ENCODE results near the gene PCDHA8. TPM values are rescaled to one million over a fixed set of nuclear protein-coding genes. Genes with fewer than 3 reads are reported as not detected.
A peak's percentile ranks its signal among the peaks of the same experiment; 100 is the strongest.
"Not testable (repeated sequence)": the region's sequence is repeated elsewhere in the genome, so short reads cannot be mapped to it uniquely, and the experiment has no call there.

PCDHA8 gene
- total and polyA plus RNA-seq, 2 of the 13 experiments (the other 11 are each of a cell fraction or from before 2014, with no cell fraction given) = 0.03 to 0.11 TPM

- H4K20me1 ChIP-seq (ENCODE audit: insufficient read depth, low read length); DNase-seq (ENCODE audit: low spot score); BruUV-seq (replicated peaks); H3K9me3 ChIP-seq (ENCODE audit: low read length); ATAC-seq; in situ Hi-C loops (cut with HindIII; ENCODE audit: extremely low pct_ligation_motif_present, low pct_unique_long_range_greater_than_20kb); intact Hi-C loops (cut with micrococcal nuclease; ENCODE audit: unreplicated experiment); H3K79me2 ChIP-seq (ENCODE audit: insufficient read depth, low read length); FAIRE-seq; H3K36me3 ChIP-seq (replicated peaks in 1 of 2; ENCODE audit: control insufficient read depth in 1 of 2, insufficient read depth in 2 of 2, low read length in 2 of 2); H3K27ac ChIP-seq (ENCODE audit: extremely low read length, insufficient read depth, low read length); CTCF ChIA-PET (ENCODE audit: low intra/inter-chr PET ratio, low total read pairs); H3K9ac ChIP-seq (ENCODE audit: insufficient read depth, low read depth, low read length); H3K27me3 ChIP-seq (ENCODE audit: control insufficient read depth in 1 of 2, insufficient read depth in 2 of 2, low read length in 2 of 2); H2AFZ ChIP-seq (ENCODE audit: low read length); H3K4me2 ChIP-seq (ENCODE audit: low read depth, low read length); H3K4me3 ChIP-seq (replicated peaks in 1 of 3; ENCODE audit: insufficient read depth in 1 of 3, low read depth in 2 of 3, low read length in 3 of 3); H3K4me1 ChIP-seq (ENCODE audit: insufficient read depth, low read length); POLR2A ChIA-PET: not testable (repeated sequence)
- TF ChIP-seq DNMT1 (CRISPR knock-in tag; IDR thresholded peaks at IDR 0.05) = 0 out of 2 replicates have a peak, but pooled peaks have one; percentile 16
- WGBS (ENCODE audit: low lambda C conversion rate) = 90% methylated on average over 80 of the region's 80 CpGs
Measured at GRCh38 chr5:140876541-140877261, 35.7 kb downstream of the PCDHA8 start.

DNA sequence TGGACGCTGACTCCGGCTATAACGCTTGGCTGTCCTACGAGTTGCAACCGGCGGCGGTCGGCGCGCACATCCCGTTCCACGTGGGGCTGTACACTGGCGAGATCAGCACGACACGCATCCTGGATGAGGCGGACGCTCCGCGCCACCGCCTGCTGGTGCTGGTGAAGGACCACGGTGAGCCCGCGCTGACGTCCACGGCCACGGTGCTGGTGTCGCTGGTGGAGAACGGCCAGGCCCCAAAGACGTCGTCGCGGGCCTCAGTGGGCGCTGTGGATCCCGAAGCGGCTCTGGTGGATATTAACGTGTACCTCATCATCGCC is 36.2 kb downstream of the PCDHA8 start:
- no peak for FAIRE-seq
- H3K9ac ChIP-seq (ENCODE audit: insufficient read depth, low read depth, low read length) = no peak overlapping the region
- ChIA-PET CTCF (ENCODE audit: low intra/inter-chr PET ratio, low total read pairs) (no interaction called here), POLR2A (no interaction called here)
- H3K79me2 ChIP-seq (ENCODE audit: insufficient read depth, low read length) = no peaks in the 10 kb centered on the region
- no peaks in the 10 kb centered on the region for H3K27me3 ChIP-seq (ENCODE audit: control insufficient read depth in 1 of 2, insufficient read depth in 2 of 2, low read length in 2 of 2)
- no peak overlapping the region for H3K4me3 ChIP-seq (replicated peaks in 1 of 3; ENCODE audit: insufficient read depth in 1 of 3, low read depth in 2 of 3, low read length in 3 of 3)
- H3K4me1 ChIP-seq (ENCODE audit: insufficient read depth, low read length) = no peaks in the 10 kb centered on the region
- no peak overlapping the region for H2AFZ ChIP-seq (ENCODE audit: low read length)
- WGBS (ENCODE audit: low lambda C conversion rate) = no CpG with 5 or more reads among the region's 37 CpGs
- ATAC-seq = no peak
- H3K4me2 ChIP-seq (ENCODE audit: low read depth, low read length) = no peak overlapping the region
- DNase-seq (ENCODE audit: low spot score) = no peak
- no TSS peak for BruUV-seq (replicated peaks)
- no peaks in the 10 kb centered on the region for H3K9me3 ChIP-seq (ENCODE audit: low read length)
- H3K27ac ChIP-seq (ENCODE audit: extremely low read length, insufficient read depth, low read length) = no peak overlapping the region
- in situ Hi-C loops (cut with HindIII; ENCODE audit: extremely low pct_ligation_motif_present, low pct_unique_long_range_greater_than_20kb) (no loop called here), intact Hi-C loops (cut with micrococcal nuclease; ENCODE audit: unreplicated experiment) (no loop called here)
- no peaks in the 10 kb centered on the region for H3K36me3 ChIP-seq (replicated peaks in 1 of 2; ENCODE audit: control insufficient read depth in 1 of 2, insufficient read depth in 2 of 2, low read length in 2 of 2)
- H4K20me1 ChIP-seq (ENCODE audit: insufficient read depth, low read length) = no peaks in the 10 kb centered on the region
- TF ChIP-seq KDM4B (CRISPR knock-in tag; IDR thresholded peaks at IDR 0.05) (no peak), ZBTB37 (CRISPR knock-in tag; IDR thresholded peaks at IDR 0.05) (no peak), KIAA2018 (CRISPR knock-in tag; IDR thresholded peaks at IDR 0.05; ENCODE audit: borderline replicate concordance) (no peak), ZNF7 (CRISPR knock-in tag; IDR thresholded peaks at IDR 0.05) (no peak)
- TF ChIP-seq, protein P1, sequence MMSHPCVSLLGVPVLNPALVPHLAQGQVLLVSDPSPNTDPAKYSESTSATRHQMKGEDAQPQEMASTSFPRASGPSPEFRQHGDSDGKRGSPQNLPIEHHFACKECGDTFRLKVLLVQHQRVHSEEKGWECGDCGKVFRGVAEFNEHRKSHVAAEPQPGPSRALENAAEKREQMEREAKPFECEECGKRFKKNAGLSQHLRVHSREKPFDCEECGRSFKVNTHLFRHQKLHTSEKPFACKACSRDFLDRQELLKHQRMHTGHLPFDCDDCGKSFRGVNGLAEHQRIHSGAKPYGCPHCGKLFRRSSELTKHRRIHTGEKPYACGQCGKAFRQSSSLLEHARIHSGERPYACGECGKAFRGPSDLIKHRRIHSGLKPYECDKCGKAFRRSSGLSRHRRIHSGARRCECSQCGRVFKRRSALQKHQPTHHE (CRISPR knock-in tag; IDR thresholded peaks at IDR 0.05; ENCODE audit: borderline replicate concordance) = no peak

All from HepG2 (cell line).